Measurements from ENCODE around the gene SCYL2.

The SCYL2 gene

GRCh38 chr12:100375038-100375735 is 108.2 kb downstream of the SCYL2 start:
- no peak for DNase-seq (ENCODE audit: low spot score)

DNA sequence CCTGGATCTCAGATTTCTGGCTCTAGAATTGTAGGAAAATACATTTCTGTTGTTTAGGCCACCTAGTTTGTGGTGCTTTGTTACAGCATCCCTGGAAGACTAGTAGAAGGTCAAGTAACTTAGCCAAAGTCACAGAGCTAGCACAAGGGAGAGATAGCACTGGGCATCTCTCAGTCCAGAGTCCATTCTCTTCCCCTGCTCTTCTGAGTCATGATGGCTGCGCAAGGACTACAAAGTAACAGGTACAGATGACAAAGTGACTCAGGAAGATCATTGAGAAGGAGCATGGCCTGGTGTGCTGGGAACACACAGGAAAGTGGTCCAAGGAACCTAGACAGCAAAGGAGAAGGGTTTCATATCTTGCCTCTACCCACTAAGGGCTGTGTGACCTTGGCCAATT is 109.2 kb downstream of the SCYL2 start:
- DNase-seq (ENCODE audit: low spot score): no peak

- no peak for DNase-seq (ENCODE audit: low spot score)
Observed at GRCh38 chr12:100381379-100381778, 114.4 kb downstream of the SCYL2 start.

DNA sequence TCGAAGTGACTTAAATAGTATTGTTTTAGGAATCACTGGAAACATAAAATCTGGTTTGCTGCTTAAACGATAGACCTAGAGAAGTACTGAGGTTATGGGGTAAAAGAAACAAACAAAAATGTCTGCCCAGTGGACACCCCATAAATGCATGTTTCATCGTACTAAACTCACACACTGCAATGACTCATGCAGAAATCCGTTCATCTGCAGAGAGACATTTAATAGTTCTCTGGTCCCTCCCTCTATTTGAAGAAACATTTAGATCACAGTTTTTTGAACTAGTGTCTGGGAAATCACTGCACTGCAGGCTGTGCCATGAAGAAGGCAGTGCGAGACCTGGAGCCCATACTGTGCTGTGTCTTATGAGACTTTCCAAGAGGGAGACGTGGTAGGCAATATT is 115.4 kb downstream of the SCYL2 start:
- DNase-seq (ENCODE audit: low spot score): no peak

DNA sequence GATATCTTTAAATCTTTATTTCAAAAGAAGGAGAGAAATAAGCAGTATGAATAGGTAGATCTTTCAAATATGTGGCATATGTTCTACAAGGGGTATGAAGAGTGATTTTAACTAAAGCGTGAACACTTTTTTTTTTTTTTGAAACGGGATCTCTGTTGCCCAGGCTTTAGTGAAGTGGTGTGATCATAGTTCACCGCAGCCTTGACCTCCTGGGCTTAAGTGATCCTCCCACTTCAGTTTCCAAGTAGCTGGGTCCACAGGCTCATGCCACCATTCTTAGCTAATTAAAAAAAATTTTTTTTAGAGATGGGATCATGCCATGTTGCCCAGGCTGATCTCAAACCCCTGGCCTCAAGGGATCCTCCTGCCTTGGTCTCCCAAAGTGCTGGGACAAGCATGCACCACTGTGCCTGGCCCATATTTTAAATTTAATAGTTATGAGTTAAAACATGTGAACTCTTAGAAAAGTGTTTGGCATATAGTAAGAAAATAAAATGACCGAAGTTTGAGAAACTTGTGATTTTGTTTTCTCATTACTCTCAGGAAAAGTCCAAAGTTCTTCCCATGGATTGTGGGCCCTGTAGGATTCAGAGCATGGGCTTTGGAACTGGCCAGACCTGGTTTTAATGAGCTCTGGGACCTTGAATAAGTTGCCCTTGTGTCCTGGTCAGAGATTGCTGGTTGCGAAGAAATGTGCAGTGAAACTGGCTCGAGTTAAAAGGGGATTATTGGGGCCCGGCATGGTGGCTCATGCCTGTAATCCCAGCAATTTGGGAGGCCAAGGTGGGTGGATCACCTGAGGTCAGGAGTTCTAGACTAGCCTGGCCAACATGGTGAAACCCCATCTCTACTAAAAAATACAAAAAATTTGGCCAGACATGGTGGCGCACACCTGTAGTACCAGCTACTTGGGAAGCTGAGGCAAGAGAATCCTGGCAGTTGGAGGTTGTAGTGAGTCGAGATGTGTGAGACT is 116.9 kb downstream of the SCYL2 start:
- no peak for DNase-seq (ENCODE audit: low spot score)

DNA sequence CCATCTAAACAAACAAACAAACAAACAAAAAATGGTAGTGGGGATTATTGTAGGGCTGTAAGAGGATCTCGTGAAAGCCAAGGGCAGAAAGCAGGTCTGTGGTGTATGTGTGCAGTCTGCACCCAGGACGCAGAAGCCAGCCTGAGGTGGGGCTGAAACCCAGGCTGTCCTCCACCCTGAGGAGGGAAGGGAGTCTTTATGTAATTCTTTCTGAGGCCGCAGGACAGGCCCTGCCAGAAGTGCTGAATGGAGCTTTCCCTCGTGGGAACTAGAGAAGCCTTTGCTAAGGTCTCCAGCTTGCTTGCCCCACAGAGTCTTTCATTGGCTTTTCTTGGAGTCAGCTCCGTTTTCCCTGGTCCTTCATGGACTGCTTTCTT is 117.6 kb downstream of the SCYL2 start:
- DNase-seq (ENCODE audit: low spot score): no peak

DNA sequence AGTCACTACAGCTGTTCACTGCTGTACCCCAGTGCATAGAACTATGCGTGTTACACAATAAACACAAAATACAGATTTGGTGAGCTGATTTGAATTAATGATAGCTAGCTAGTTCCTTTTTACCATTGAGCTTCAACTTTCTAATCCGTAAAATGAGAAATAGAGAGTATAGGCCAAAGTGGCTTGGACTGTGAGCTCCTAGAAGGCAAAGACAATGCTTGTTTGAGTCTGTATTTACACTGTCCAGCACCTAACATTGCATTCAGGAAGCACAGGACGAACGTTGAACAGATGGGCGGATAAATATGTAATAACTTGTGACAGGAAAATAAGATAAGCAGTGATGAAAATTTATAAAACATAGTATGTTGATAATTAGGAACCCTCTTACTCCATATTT is 121.4 kb downstream of the SCYL2 start:
- no peak for DNase-seq (ENCODE audit: low spot score)
